Amniotic epithelial cell (primary cell): ENCODE measurements around the gene MICA.

Experiments
- DNase-seq: peaks from one replicate; pipeline ENCODE4 v3.0.0-alpha.2; 2010; ENCODE audit warnings: low read depth

The MICA gene

GRCh38 chr6:31462026-31462963 is 58.9 kb downstream of the MICA start:
- peak; percentile 26 for DNase-seq

GRCh38 chr6:31462964-31463870 is 59.8 kb downstream of the MICA start:
- DNase-seq: peak; percentile 86

- no peak for DNase-seq
These were observed 61.1 kb downstream of the MICA start for GRCh38 chr6:31464252-31465184.
